GM10847 (cell line): ENCODE measurements around the gene WDHD1.
A peak's percentile ranks its signal among the peaks of the same experiment; 100 is the strongest.

Experiments used
- POLR2A ChIP-seq: IDR thresholded peaks from 2 replicates; pipeline ENCODE4 v1.6.1; 2011; ENCODE audit not compliant: insufficient read length; ENCODE audit errors: extremely low read depth

The WDHD1 gene

DNA sequence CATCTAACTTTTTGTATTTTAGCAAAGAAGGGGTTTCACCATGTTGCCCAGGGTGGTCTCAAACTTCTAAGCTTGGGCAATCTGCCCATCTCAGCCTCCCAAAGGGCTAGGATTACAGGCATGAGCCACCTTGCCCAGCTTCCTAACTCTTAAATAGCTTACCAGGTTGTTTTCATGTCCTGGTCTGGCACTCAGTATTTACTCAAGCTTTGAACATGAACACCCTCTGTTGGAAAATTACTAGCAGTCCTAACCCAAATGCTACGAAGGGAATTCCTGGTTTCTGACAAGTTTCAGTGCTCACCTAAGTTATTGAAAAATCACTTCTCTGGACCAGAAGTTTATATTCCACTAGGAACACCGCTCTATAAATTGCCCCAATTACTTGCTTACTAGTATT is 91.8 kb downstream of the WDHD1 start:
- no peak for TF ChIP-seq POLR2A

DNA sequence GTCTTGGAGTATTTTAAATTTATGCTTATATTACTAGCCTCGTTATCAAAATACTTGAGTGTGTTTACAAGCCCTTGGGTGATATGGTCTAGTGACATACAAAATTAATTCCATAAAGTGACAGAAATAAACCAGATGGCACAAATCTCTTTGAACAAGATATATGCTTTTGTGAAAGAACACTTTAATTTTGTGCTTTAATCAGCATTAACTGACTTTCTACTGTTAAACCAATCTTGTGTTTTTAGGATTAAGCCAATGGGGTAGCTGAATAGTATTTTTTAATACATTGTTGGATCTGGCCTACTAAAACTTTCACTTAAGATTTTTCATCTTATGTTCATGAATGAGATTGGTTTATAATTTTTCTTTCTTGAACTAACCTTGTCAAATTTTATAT is 93.9 kb downstream of the WDHD1 start:
- no peak for TF ChIP-seq POLR2A

DNA sequence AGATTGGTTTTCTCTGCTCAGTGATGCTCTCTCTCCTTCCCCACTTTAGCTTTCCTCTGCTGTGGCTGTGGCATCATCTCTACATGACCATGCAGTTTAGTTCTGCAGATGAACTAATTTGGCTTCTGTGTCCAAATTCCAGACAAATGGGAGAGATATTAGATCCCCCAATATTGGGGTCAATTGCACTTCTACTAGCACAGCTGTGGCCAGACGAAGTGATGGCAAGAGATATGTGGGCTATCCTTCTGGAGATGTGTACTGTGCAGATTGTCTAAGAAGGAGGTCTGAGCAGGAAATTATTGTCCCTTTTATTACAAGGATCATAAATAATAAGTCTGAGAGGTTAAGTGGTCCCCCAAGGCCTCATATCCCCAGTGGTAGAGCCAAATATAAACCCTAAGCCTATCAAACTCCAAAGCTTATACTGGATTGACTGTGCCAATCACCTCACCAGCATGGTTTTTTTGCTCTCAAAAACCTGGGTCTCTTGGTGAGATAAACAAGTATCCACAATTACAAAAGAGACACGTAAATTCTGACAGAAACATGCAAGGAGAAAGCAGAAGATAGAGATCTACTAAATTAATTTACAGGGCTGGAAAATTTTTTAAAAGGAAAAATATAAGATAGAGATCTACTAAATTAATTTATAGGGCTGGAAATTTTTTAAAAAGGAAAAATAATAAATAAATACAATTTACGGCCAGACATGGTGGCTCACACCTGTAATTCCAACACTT is 95.1 kb downstream of the WDHD1 start:
- TF ChIP-seq POLR2A = no peak

DNA sequence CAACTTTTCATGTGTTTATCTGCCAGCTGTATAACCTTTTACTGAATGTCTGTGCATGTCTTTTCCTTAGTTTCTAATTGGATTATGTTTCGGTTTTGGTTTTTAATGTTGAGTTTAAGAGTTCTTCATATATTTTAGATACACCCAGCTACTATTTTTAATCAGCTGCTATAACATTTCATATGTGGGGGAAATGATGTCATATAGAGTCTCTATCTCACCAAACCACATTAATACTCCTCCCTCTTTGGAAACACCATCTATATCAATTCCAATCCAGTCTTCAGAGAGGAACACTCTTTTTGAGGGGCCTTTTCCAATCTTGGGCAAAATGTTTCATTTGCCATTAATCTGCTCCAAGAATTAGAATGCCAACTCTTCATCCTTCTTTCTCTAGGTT is 95.8 kb downstream of the WDHD1 start:
- no peak for TF ChIP-seq POLR2A

DNA sequence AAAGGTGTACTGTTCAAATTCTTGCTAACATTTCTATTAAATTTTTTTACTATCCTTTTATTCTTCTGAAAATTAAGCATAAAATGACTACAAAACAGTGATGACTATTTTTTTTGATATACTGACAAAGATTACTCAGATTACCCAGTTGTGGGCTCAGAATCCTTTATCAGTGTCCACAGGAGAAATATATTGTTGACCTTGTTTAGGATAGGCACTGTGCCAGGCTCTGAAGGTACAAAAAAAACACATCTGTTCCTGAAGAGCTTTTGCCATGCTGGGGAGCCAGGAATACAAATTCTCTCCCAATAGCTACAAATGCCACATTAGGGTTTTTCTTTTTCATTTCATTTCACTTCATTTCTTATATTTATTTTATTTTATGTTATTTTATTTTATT is 97.3 kb downstream of the WDHD1 start:
- no peak for TF ChIP-seq POLR2A

DNA sequence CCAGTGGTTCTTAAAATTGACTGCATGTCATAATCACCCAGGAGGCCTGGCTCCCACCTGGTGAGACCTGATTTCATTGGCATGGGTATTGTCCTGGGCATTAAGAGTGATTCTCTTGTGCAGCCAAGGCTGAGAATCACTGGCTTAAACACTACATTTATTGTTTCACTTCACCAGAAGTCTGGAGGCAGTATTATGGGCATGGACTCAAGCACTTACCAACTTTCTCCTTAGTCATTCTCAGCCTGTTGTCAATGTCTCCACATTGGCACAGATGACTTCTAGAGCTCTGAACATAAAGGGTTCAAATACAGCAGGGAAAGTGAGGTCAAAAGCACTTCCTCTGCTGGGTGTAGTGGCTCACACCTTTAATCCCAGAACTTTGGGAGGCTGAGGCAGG is 98.7 kb downstream of the WDHD1 start:
- TF ChIP-seq POLR2A = no peak

DNA sequence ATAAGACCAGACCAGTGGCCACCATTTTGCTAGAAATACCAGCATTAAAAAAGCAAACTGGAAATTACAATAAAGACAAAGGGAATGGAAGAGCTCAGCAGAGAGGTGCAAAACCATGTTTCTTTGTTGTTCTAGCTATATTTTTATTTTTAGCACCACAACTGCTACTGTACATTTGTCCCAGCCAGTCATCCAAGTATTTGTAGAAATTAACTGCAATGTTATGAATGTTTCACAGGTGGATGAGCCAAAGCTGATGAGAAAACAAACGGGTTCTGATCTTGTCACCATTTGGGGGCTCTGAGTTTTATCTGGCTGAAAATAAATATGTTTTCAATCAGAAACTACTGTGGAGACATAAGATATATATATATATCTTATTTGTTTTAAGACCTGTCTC is 99.3 kb downstream of the WDHD1 start:
- TF ChIP-seq POLR2A = no peak

DNA sequence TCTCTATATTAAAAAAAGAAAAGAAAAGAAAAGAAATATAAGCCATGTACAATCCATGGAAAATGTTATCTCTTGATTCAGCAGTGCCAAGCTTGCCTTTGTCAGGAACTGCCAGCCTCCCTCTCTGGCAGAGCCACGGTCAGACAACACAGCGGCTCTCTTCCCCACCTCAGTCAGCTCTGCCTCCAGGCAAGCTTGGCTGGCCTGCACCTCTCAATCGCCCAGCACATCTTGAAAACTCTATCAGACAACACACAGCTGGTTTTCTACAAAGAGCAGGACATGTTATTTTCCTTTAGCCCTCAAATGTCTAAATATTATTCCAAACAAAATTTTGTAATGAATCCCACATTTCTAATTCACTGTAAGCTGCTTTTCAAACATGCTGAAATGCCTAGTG is 104.3 kb downstream of the WDHD1 start:
- no peak for TF ChIP-seq POLR2A

DNA sequence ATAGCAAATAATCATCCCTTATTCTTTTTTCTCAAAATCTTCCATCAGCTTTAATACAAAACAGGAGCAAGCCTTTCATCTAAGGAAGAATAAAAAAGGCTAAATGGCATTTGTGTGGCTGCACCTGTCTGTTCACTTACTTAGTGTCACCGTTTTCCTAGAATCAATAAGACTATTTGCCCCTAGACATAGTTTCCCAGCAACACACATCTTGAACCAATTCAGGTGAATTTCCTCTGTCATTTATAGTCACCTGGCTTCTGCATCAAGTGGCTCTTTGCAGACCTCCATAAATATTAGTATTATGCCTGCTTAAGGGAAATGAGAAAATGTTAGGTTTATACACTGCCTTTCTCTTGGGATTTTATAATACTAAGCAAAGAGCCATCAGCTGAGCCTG is 106.8 kb downstream of the WDHD1 start:
- TF ChIP-seq POLR2A = no peak

DNA sequence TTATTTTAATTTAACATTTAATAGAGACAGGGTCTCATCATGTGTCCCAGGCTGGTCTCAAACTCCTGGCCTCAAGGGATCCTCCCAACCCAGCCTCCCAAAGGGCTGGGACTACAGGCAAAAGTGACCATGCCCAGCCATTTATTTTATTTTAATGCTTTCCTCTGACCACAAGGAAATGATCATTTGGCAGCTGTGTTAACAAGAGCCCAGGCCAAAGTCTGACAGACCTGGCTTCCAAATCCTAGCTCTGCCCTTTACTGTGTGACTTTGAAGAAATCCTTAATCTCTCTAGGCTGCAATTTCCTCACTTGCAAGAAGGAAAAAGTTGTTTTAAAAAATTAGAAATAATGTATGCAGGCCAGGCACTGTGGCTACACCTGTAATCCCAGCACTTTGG is 107.6 kb downstream of the WDHD1 start:
- no peak for TF ChIP-seq POLR2A

DNA sequence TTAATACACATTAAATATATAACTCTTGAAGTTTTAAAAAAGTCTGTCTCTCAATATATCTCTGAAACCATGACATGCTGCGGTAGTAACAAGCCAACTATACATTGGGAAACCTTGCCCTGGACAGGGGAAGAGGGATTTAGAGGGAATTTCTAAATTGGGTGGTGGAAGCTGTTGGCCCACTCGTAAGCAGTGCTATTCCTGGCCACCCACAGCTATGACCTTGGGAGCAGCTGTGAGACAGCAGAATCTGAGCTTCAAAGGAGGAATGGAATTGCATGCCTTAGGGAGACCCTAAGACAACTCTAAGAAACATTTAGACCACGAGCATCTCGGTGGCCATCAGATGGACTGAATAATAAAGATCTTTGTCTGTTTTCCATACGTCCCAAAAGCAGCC is 108.5 kb downstream of the WDHD1 start:
- TF ChIP-seq POLR2A = no peak

DNA sequence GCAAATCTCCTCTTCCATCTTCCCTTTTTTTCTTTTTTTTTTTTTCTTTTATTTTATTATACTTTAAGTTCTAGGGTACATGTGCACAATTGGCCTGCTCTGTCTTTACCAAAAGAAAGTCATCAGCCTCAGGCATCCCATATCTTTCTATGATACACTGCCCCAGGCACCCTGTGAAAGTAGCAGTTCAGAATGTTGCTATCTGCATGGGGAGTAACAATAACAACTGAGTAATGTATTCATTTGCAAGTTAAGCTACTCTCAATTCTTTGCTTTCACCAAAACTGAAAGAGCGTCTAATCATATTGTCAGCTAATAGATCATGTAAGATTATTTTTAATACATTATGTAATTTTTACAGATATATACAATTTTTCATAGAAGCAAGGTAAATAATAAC is 110.8 kb downstream of the WDHD1 start:
- TF ChIP-seq POLR2A = no peak

DNA sequence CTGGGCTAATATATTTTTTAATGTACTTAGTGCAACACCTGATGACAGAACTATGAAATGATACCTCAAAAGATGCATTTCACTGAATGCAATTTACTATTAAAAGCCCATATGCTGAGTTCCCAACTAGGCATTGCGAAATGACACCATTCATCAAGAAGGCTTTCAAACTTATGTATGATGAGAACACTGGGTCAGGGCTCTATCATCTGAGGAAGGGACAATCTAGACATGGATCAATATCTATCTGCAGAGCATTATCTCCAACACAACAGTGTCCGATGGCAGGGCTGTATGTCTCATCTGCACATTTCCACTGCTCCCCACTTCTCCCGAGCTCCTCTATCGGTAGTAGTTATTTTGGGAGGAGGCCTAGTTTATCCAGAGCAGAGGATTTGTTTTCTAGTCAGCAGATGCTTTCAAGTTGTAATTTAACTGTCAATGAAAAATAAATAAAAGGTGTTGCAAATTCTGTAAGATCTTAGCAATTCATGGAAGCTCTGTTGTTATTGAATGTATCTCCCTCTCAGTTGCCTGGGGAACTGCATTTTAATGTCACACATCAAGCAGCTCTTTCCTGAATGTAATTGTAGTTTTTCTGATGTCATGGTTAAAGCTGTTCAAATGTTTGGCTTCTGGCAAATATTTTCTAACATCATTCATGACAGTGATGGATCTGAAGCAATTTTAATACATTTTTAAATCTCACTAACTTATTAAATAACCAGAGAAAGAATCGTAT is 116.9 kb downstream of the WDHD1 start:
- TF ChIP-seq POLR2A = no peak

DNA sequence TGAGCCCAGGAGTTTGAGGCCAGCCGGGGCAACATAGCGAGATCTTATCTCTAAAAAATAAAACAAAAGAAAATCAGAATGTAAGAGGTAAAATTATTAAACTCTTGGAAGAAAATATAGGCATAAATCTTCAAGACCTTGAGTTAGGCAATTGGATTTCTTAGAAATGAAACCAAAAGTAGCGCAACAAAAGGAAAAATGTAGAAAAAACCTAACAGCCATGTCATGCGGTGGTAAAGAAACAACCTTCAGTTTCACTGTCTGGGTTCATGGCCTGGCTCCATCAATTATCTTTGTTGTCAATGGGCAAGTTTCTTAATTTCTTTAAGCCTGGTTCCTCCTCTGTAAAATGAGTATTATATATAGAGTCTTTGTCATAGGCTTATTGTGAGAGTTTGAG is 118.7 kb downstream of the WDHD1 start:
- TF ChIP-seq POLR2A = no peak

DNA sequence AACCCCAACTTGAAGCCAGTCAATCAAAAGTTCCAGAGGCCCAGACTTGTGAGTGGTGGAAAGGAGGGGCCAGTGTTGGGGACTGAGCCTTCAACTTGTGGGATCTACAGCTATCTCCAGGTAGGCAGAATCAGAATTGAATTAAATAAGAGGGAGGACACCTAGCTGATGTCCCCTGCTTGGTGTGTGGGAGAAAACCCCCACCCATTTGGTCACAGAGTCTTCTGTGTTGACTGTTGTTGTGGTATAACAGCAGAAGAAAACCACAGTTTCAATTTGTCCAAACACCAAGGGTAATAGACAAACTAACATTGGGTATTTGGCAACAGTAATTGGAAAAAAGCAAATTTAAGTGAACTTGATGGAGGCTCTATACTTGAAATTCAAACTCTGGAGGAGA is 120.8 kb downstream of the WDHD1 start:
- no peak for TF ChIP-seq POLR2A

DNA sequence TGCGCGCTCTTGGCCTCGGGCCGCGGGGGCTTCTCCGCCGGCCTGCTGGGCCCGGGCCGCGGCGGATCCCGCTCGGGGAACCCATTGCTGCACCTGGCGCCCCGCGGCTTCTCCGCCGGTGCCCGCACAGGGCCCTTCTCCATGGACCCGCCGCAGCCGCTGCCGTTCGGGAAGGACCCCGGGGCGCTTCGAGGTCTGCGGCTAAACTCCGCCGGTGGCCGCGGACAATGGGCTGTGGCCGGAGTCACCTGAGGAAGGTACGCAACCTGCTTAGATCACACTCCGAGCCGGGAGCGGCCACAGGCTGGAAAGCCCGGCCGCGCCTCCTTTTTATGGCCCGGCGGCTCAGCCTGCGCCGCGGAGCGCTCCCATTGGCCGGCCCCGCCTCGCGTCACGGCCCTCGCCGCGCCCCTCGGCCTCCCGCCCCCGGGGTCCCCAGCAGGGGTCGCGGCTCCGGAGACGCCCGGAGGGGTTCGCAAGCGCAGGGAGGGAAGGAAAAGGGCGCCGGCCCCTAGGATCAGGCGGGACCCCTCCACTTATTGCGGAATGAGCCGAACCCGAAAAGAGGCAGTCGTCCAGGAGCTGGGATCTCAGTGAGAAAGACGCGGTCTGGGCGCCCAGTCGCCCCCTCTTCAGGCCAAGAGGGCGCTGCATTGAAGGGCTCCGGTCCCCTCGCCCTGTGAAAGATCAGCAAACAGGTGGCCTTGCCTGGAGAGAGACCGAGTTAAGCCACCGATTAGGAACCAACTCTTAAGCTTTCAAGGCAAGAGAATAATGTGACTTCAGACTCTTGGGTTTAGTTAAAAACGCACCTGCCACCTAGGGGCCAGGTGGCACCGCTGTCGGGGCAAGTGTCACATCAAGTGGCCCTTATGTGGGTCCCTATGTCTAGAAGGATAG is 124.1 kb downstream of the WDHD1 start, which contains the start of gene GCH1:
Gene GCH1, minus strand, starts transcription at position 306 of the 900 bp plus-strand sequence. Its CDS starts 163 bp downstream, at position 143.
- peak; percentile 94 for TF ChIP-seq POLR2A
